Vagina (tissue), 2 donors: ENCODE measurements around the gene SKA2.
"Not testable (repeated sequence)": the region's sequence is repeated elsewhere in the genome, so short reads cannot be mapped to it uniquely, and the experiment has no call there.

Experiments
- CTCF ChIP-seq, 3 experiments: fragments of 450-650 bp in 2 of 3; fragments of 200-600 bp in 1 of 3; sonication (generic) in 1 of 3; IDR thresholded peaks; one replicate each; pipeline ENCODE4 v1.5.1; 2017 to 2019; ENCODE audit warnings: antibody characterized with exemption in 3 of 3, mild to moderate bottlenecking in 2 of 3, moderate library complexity in 2 of 3
- POLR2AphosphoS5 ChIP-seq, 2 donors: sonication (generic); formaldehyde crosslinking; IDR thresholded peaks; one replicate each; pipeline ENCODE4 v1.9.0; 2017; ENCODE audit warnings: antibody characterized with exemption in 2 of 2, mild to moderate bottlenecking in 2 of 2, low read depth in 1 of 2; ENCODE audit not compliant: insufficient read depth in 1 of 2

GRCh38 chr17:59138339-59138738 is 16.6 kb downstream of the SKA2 start:
- TF ChIP-seq CTCF (IDR thresholded peaks at IDR 0.05); POLR2AphosphoS5 (IDR thresholded peaks at IDR 0.05; ENCODE audit: insufficient read depth in 1 of 2, low read depth in 1 of 2): not testable (repeated sequence)
